ENCODE results near the gene MLC1. TPM values are rescaled to one million over a fixed set of nuclear protein-coding genes. Genes with fewer than 3 reads are reported as not detected.

MLC1 gene
- total RNA-seq, 1 donor from 2014 or later = 0.52 TPM

GRCh38 chr22:50049299-50050195, 35.7 kb downstream of the MLC1 start:
- no peak overlapping the region for H3K9ac ChIP-seq (ENCODE audit: low read depth in 1 of 3, low read length in 3 of 3)
- H3K36me3 ChIP-seq (ENCODE audit: control insufficient read depth in 3 of 3, insufficient read depth in 3 of 3, low read length in 3 of 3) = no peaks in the 10 kb centered on the region
- H3K27ac ChIP-seq (ENCODE audit: low read depth, low read length) = no peak overlapping the region
- peaks cover 20 to 27% (median 22%) of the 10 kb centered on the region in 3 donors for H3K27me3 ChIP-seq (ENCODE audit: control insufficient read depth in 3 of 3, insufficient read depth in 3 of 3, low read length in 3 of 3)
- H3K4me1 ChIP-seq (ENCODE audit: control insufficient read depth in 3 of 3, insufficient read depth in 3 of 3, low read length in 3 of 3) = no peaks in the 10 kb centered on the region
- no peak overlapping the region for H3K4me3 ChIP-seq (ENCODE audit: low read length in 3 of 3)
- H3K9me3 ChIP-seq (ENCODE audit: control insufficient read depth in 3 of 3, low read length in 3 of 3) = peaks cover 2 to 6% (median 3%) of the 10 kb centered on the region in 3 donors

- Histone ChIP-seq H3K9me3 (ENCODE audit: control insufficient read depth in 3 of 3, low read length in 3 of 3) (peaks cover 2 to 3% (median 3%) of the 10 kb centered on the region in 3 donors), H3K27me3 (ENCODE audit: control insufficient read depth in 3 of 3, insufficient read depth in 3 of 3, low read length in 3 of 3) (peaks cover 19 to 25% (median 24%) of the 10 kb centered on the region in 3 donors), H3K27ac (ENCODE audit: low read depth, low read length) (no peak overlapping the region), H3K4me1 (ENCODE audit: control insufficient read depth in 3 of 3, insufficient read depth in 3 of 3, low read length in 3 of 3) (no peaks in the 10 kb centered on the region), H3K4me3 (ENCODE audit: low read length in 3 of 3) (no peak overlapping the region), H3K36me3 (ENCODE audit: control insufficient read depth in 3 of 3, insufficient read depth in 3 of 3, low read length in 3 of 3) (no peaks in the 10 kb centered on the region), H3K9ac (ENCODE audit: low read depth in 1 of 3, low read length in 3 of 3) (no peak overlapping the region)
These were observed 36.4 kb downstream of the MLC1 start for GRCh38 chr22:50048836-50049235.

- peaks cover 0 to 2% (median 0%) of the 10 kb centered on the region in 3 donors for H3K9me3 ChIP-seq (ENCODE audit: control insufficient read depth in 3 of 3, low read length in 3 of 3)
- H3K4me3 ChIP-seq (ENCODE audit: low read length in 3 of 3) = no peak overlapping the region
- peaks cover 18 to 27% (median 24%) of the 10 kb centered on the region in 3 donors for H3K27me3 ChIP-seq (ENCODE audit: control insufficient read depth in 3 of 3, insufficient read depth in 3 of 3, low read length in 3 of 3)
- no peaks in the 10 kb centered on the region for H3K36me3 ChIP-seq (ENCODE audit: control insufficient read depth in 3 of 3, insufficient read depth in 3 of 3, low read length in 3 of 3)
- no peaks in the 10 kb centered on the region for H3K4me1 ChIP-seq (ENCODE audit: control insufficient read depth in 3 of 3, insufficient read depth in 3 of 3, low read length in 3 of 3)
- H3K9ac ChIP-seq (ENCODE audit: low read depth in 1 of 3, low read length in 3 of 3) = no peak overlapping the region
- no peak overlapping the region for H3K27ac ChIP-seq (ENCODE audit: low read depth, low read length)
These were observed 37.0 kb downstream of the MLC1 start for GRCh38 chr22:50048061-50048765.

- Histone ChIP-seq H3K36me3 (ENCODE audit: control insufficient read depth in 3 of 3, insufficient read depth in 3 of 3, low read length in 3 of 3) (no peaks in the 10 kb centered on the region), H3K4me3 (ENCODE audit: low read length in 3 of 3) (no peak overlapping the region), H3K27ac (ENCODE audit: low read depth, low read length) (no peak overlapping the region), H3K4me1 (ENCODE audit: control insufficient read depth in 3 of 3, insufficient read depth in 3 of 3, low read length in 3 of 3) (no peaks in the 10 kb centered on the region), H3K9ac (ENCODE audit: low read depth in 1 of 3, low read length in 3 of 3) (no peak overlapping the region), H3K9me3 (ENCODE audit: control insufficient read depth in 3 of 3, low read length in 3 of 3) (no peaks in the 10 kb centered on the region), H3K27me3 (ENCODE audit: control insufficient read depth in 3 of 3, insufficient read depth in 3 of 3, low read length in 3 of 3) (peaks cover 18 to 27% (median 24%) of the 10 kb centered on the region in 3 donors)
These were observed 37.9 kb downstream of the MLC1 start for GRCh38 chr22:50047346-50047745.

- H3K27me3 ChIP-seq (ENCODE audit: control insufficient read depth in 3 of 3, insufficient read depth in 3 of 3, low read length in 3 of 3) = peaks cover 13 to 24% (median 24%) of the 10 kb centered on the region in 3 donors
- H3K9ac ChIP-seq (ENCODE audit: low read depth in 1 of 3, low read length in 3 of 3) = no peak overlapping the region
- no peak overlapping the region for H3K27ac ChIP-seq (ENCODE audit: low read depth, low read length)
These were observed 38.6 kb downstream of the MLC1 start for GRCh38 chr22:50046481-50047245.

GRCh38 chr22:50046019-50046415, 39.2 kb downstream of the MLC1 start:
- H3K27me3 ChIP-seq (ENCODE audit: control insufficient read depth in 3 of 3, insufficient read depth in 3 of 3, low read length in 3 of 3) = peaks cover 13 to 30% (median 24%) of the 10 kb centered on the region in 3 donors
- no peak overlapping the region for H3K27ac ChIP-seq (ENCODE audit: low read depth, low read length)
- no peaks in the 10 kb centered on the region for H3K4me1 ChIP-seq (ENCODE audit: control insufficient read depth in 3 of 3, insufficient read depth in 3 of 3, low read length in 3 of 3)
- H3K9ac ChIP-seq (ENCODE audit: low read depth in 1 of 3, low read length in 3 of 3) = no peak overlapping the region
- no peaks in the 10 kb centered on the region for H3K36me3 ChIP-seq (ENCODE audit: control insufficient read depth in 3 of 3, insufficient read depth in 3 of 3, low read length in 3 of 3)
- no peak overlapping the region for H3K4me3 ChIP-seq (ENCODE audit: low read length in 3 of 3)
- H3K9me3 ChIP-seq (ENCODE audit: control insufficient read depth in 3 of 3, low read length in 3 of 3) = no peaks in the 10 kb centered on the region

More at GRCh38 chr22:50046481-50047245, 38.6 kb downstream of the MLC1 start:
- Histone ChIP-seq H3K36me3 (ENCODE audit: control insufficient read depth in 3 of 3, insufficient read depth in 3 of 3, low read length in 3 of 3) (no peaks in the 10 kb centered on the region), H3K9me3 (ENCODE audit: control insufficient read depth in 3 of 3, low read length in 3 of 3) (no peaks in the 10 kb centered on the region), H3K4me1 (ENCODE audit: control insufficient read depth in 3 of 3, insufficient read depth in 3 of 3, low read length in 3 of 3) (no peaks in the 10 kb centered on the region), H3K4me3 (ENCODE audit: low read length in 3 of 3) (no peak overlapping the region)

GRCh38 chr22:50045211-50046018, 39.8 kb downstream of the MLC1 start:
- no peak overlapping the region for H3K27ac ChIP-seq (ENCODE audit: low read depth, low read length)
- no peak overlapping the region for H3K9ac ChIP-seq (ENCODE audit: low read depth in 1 of 3, low read length in 3 of 3)
- peaks cover 13 to 31% (median 24%) of the 10 kb centered on the region in 3 donors for H3K27me3 ChIP-seq (ENCODE audit: control insufficient read depth in 3 of 3, insufficient read depth in 3 of 3, low read length in 3 of 3)
- no peaks in the 10 kb centered on the region for H3K4me1 ChIP-seq (ENCODE audit: control insufficient read depth in 3 of 3, insufficient read depth in 3 of 3, low read length in 3 of 3)
- no peaks in the 10 kb centered on the region for H3K9me3 ChIP-seq (ENCODE audit: control insufficient read depth in 3 of 3, low read length in 3 of 3)
- H3K4me3 ChIP-seq (ENCODE audit: low read length in 3 of 3) = no peak overlapping the region
- H3K36me3 ChIP-seq (ENCODE audit: control insufficient read depth in 3 of 3, insufficient read depth in 3 of 3, low read length in 3 of 3) = no peaks in the 10 kb centered on the region

GRCh38 chr22:50044485-50045118, 40.6 kb downstream of the MLC1 start:
- Histone ChIP-seq H3K4me1 (ENCODE audit: control insufficient read depth in 3 of 3, insufficient read depth in 3 of 3, low read length in 3 of 3) (no peaks in the 10 kb centered on the region), H3K4me3 (ENCODE audit: low read length in 3 of 3) (no peak overlapping the region), H3K27ac (ENCODE audit: low read depth, low read length) (no peak overlapping the region), H3K27me3 (ENCODE audit: control insufficient read depth in 3 of 3, insufficient read depth in 3 of 3, low read length in 3 of 3) (peaks cover 15 to 37% (median 24%) of the 10 kb centered on the region in 3 donors), H3K9ac (ENCODE audit: low read depth in 1 of 3, low read length in 3 of 3) (no peak overlapping the region), H3K9me3 (ENCODE audit: control insufficient read depth in 3 of 3, low read length in 3 of 3) (peaks cover 1 to 5% (median 2%) of the 10 kb centered on the region in 3 donors), H3K36me3 (ENCODE audit: control insufficient read depth in 3 of 3, insufficient read depth in 3 of 3, low read length in 3 of 3) (no peaks in the 10 kb centered on the region)

All from skeletal muscle tissue (tissue), 4 donors.